Natural killer cell (primary cell): ENCODE data around the gene PPP2R5C. TPM values are rescaled to one million over a fixed set of nuclear protein-coding genes. Genes with fewer than 3 reads are reported as not detected.
A peak's percentile ranks its signal among the peaks of the same experiment; 100 is the strongest.

ENCODE experiments used
- ATAC-seq, 3 donors: fragments of 150-1000 bp in 2 of 3; fragments of 200-7000 bp in 1 of 3; cut with Tn5 transposase; 1 replicate in 1 of 3; 2 replicates in 2 of 3; pipeline ENCODE4 v1.10.0; 2021; ENCODE audit warnings: mild to moderate bottlenecking in 2 of 3, moderate library complexity in 2 of 3
- DNase-seq, 2 donors: peaks; one replicate each; pipeline versions ENCODE4 v3.0.0 to v3.0.0-alpha.2; 2013 to 2021; ENCODE audit warnings: mixed read lengths in 1 of 2
- H3K27ac ChIP-seq: one replicate; pipeline ENCODE4 v1.5.1; 2013; ENCODE audit warnings: mild to moderate bottlenecking, low read length
- H3K27me3 ChIP-seq: one replicate; pipeline ENCODE4 v1.6.1; 2013; ENCODE audit warnings: low read length; ENCODE audit not compliant: control insufficient read depth, insufficient read depth
- H3K36me3 ChIP-seq: one replicate; pipeline ENCODE4 v1.6.1; 2013; ENCODE audit warnings: low read length; ENCODE audit not compliant: control insufficient read depth, insufficient read depth
- H3K4me1 ChIP-seq: one replicate; pipeline ENCODE4 v1.6.1; 2013; ENCODE audit warnings: low read length; ENCODE audit not compliant: control insufficient read depth, insufficient read depth
- H3K4me3 ChIP-seq: one replicate; pipeline ENCODE4 v1.5.1; 2013; ENCODE audit warnings: low read length
- H3K9me3 ChIP-seq: one replicate; pipeline ENCODE4 v1.6.1; 2013; ENCODE audit warnings: low read length; ENCODE audit not compliant: control insufficient read depth, insufficient read depth
- H3K27ac Mint-ChIP-seq, 2 donors: one replicate each; pipeline ENCODE4 v1.8.0; 2022; ENCODE audit warnings: mild to moderate bottlenecking in 2 of 2, mixed read lengths in 2 of 2, moderate library complexity in 1 of 2
- H3K27me3 Mint-ChIP-seq, 2 donors: one replicate each; pipeline ENCODE4 v1.8.0; 2022; ENCODE audit warnings: low read depth in 2 of 2, mixed read lengths in 2 of 2
- H3K36me3 Mint-ChIP-seq: one replicate; pipeline ENCODE4 v1.8.0; 2022; ENCODE audit warnings: mixed read lengths
- H3K4me1 Mint-ChIP-seq, 2 donors: one replicate each; pipeline ENCODE4 v1.8.0; 2022; ENCODE audit warnings: mixed read lengths in 2 of 2
- H3K4me3 Mint-ChIP-seq: one replicate; pipeline ENCODE4 v1.8.0; 2022; ENCODE audit warnings: mild to moderate bottlenecking, moderate library complexity, mixed read lengths
- H3K9me3 Mint-ChIP-seq, 2 donors: one replicate each; pipeline ENCODE4 v1.8.0; 2022; ENCODE audit warnings: mixed read lengths in 2 of 2
- WGBS: methylation state at CpG from one replicate; pipeline ENCODE4 v1.1.7; 2013; ENCODE audit warnings: missing lambda C conversion rate; ENCODE audit not compliant: insufficient coverage; 5-methylcytosine and 5-hydroxymethylcytosine counted together
- intact Hi-C: fragments of 100-400 bp; cut with micrococcal nuclease; formaldehyde crosslinking; loops from one replicate; pipeline ENCODE4 v1.14.2; 2022
- total RNA-seq, 4 donors: library from RNA; stranded (reverse); fragments of 120-200 nt in 1 of 4; gene quantifications; one replicate each; pipeline versions ENCODE4 v1.2.3 to v1.2.4, GENCODE V29; 2013 to 2022
- TF ChIP-seq, protein P1 (sequence below): fragments of 200-600 bp; IDR thresholded peaks from one replicate; pipeline ENCODE4 v1.8.0; 2022; ENCODE audit warnings: antibody characterized with exemption

Gene PPP2R5C
- total RNA-seq, 3 donors from 2014 or later (not counting 1 experiment from before 2014, with no cell fraction given) = 716 to 779 (median 736) TPM

DNA sequence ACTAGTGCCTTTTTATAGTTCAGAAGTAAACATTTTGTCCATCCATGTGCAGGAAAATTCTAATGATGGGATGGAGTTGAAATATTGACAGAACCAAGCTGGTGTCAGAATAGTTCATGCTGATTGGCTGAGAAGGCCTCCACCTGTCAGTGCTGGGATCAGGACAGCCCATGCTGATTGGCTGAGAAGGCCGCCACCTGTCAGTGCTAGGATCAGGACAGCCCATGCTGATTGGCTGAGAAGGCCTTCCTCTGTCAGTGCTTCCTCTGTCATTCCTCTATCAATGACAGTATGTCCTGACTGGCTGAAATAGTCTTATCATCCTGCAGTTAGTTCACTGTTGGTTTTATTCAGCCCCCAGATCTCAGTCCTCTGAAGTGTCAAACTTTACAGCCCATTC is 95.7 kb downstream of the PPP2R5C start:
- DNase-seq (no peak), ATAC-seq (no peak)
- Mint-ChIP-seq H3K36me3 (peaks cover 8% of the 10 kb centered on the region), H3K27me3 (no peaks in the 10 kb centered on the region), H3K4me3 (no peak overlapping the region), H3K9me3 (no peaks in the 10 kb centered on the region), H3K4me1 (peaks cover 82 to 90% of the 10 kb centered on the region in 2 donors), H3K27ac (peak overlapping the region; percentile 86 to 94)
- no peaks in the 10 kb centered on the region for H3K9me3 ChIP-seq
- H3K36me3 ChIP-seq = peaks cover 49% of the 10 kb centered on the region
- TF ChIP-seq, protein P1, sequence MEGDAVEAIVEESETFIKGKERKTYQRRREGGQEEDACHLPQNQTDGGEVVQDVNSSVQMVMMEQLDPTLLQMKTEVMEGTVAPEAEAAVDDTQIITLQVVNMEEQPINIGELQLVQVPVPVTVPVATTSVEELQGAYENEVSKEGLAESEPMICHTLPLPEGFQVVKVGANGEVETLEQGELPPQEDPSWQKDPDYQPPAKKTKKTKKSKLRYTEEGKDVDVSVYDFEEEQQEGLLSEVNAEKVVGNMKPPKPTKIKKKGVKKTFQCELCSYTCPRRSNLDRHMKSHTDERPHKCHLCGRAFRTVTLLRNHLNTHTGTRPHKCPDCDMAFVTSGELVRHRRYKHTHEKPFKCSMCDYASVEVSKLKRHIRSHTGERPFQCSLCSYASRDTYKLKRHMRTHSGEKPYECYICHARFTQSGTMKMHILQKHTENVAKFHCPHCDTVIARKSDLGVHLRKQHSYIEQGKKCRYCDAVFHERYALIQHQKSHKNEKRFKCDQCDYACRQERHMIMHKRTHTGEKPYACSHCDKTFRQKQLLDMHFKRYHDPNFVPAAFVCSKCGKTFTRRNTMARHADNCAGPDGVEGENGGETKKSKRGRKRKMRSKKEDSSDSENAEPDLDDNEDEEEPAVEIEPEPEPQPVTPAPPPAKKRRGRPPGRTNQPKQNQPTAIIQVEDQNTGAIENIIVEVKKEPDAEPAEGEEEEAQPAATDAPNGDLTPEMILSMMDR = no peak
- no peaks in the 10 kb centered on the region for H3K27me3 ChIP-seq
- no peak overlapping the region for H3K4me3 ChIP-seq
- peaks cover 37% of the 10 kb centered on the region for H3K4me1 ChIP-seq
- intact Hi-C loops = no loop called here
- H3K27ac ChIP-seq = no peak overlapping the region
- WGBS = 100% methylated on average over 1 of the region's 1 CpG

DNA sequence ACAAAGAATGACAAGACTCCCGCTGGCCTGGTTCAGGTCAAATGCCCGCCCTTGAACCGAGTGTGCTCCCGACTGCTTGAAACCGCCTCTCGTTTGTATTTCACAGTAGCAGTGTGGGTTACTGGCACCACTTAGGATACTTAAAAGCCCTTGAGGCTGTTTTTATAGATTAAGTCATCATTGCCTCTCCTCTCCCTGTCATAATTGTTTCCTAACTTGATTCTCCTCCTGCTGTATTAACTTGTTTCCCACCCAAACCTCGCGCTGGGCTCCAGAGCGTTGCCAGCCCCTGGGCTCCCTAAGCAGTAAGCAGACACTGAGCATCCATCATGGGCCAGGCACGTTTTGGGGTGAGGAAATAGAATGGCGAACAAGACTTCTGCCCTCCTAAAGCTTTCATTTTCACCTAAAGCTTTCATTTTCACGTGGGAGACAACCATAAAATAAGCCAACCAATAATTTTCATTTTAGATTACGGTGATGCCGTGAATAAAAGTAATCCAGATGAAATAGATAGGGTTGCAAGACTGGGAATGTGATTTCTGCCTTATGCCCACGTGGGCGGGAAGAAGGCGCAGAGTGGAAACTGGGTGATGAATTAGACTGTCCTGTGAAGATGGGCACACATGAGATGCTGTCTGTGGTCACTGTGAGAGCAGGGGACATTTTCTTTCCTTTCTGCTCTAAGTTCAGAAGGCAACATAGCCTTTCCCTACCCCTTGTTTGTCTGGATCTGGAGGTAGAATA is 97.5 kb downstream of the PPP2R5C start:
- 78% methylated on average over 17 of the region's 17 CpGs for WGBS
- H3K27ac Mint-ChIP-seq = peak overlapping the region; percentile 80 to 94
- H3K4me3 Mint-ChIP-seq = peak overlapping the region; percentile 7
- intact Hi-C loops = no loop called here
- H3K9me3 Mint-ChIP-seq = no peaks in the 10 kb centered on the region
- peaks cover 73 to 81% of the 10 kb centered on the region in 2 donors for H3K4me1 Mint-ChIP-seq
- peak in 1 of 2 donors; percentile 38 for DNase-seq
- ATAC-seq = peak; percentile 35 to 55 (median 37)
- no peak overlapping the region for H3K4me3 ChIP-seq
- H3K27me3 ChIP-seq = no peaks in the 10 kb centered on the region
- H3K36me3 ChIP-seq = peaks cover 53% of the 10 kb centered on the region
- no peaks in the 10 kb centered on the region for H3K9me3 ChIP-seq
- H3K27me3 Mint-ChIP-seq = no peaks in the 10 kb centered on the region
- H3K27ac ChIP-seq = peak overlapping the region; percentile 72
- TF ChIP-seq, protein P1 = no peak
- H3K36me3 Mint-ChIP-seq = peaks cover 12% of the 10 kb centered on the region
- H3K4me1 ChIP-seq = peaks cover 27% of the 10 kb centered on the region

DNA sequence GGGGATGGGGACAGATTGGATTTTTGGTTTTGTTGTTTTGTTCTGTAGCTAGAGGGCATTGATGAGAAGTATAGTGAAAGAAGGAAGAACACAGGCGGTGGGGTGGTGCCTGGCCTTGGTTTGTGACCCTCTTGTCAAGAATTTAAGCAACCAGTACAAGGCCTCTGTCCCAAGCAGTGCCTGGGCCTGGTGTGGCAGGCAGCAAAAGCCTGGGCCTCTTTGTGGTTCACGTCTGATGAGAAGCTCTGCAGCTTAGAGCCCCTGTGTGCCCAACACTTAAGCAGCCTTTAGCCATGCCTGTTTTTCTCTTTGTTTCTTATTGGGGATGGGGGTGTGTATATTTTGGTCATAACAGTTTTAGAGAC is 98.0 kb downstream of the PPP2R5C start:
- intact Hi-C loops = no loop called here
- TF ChIP-seq, protein P1 = no peak
- Histone ChIP-seq H3K27me3 (no peaks in the 10 kb centered on the region), H3K4me3 (no peak overlapping the region), H3K4me1 (peaks cover 22% of the 10 kb centered on the region), H3K9me3 (no peaks in the 10 kb centered on the region), H3K36me3 (peaks cover 58% of the 10 kb centered on the region), H3K27ac (peak overlapping the region; percentile 72)
- no peak for DNase-seq
- WGBS = 61% methylated on average over 2 of the region's 2 CpGs
- peak; percentile 32 to 38 (median 38) for ATAC-seq
- Mint-ChIP-seq H3K9me3 (no peaks in the 10 kb centered on the region), H3K36me3 (peaks cover 12% of the 10 kb centered on the region), H3K27ac (peak overlapping the region; percentile 80 to 94), H3K27me3 (no peaks in the 10 kb centered on the region), H3K4me1 (peaks cover 73 to 81% of the 10 kb centered on the region in 2 donors), H3K4me3 (peak overlapping the region; percentile 26)
